AG09319 (cell line): ENCODE measurements around the gene FARP1.
A peak's percentile ranks its signal among the peaks of the same experiment; 100 is the strongest.

Experiments
- DNase-seq: peaks from one replicate; pipeline ENCODE4 v3.0.0-alpha.2; 2010; ENCODE audit warnings: low read depth; ENCODE audit errors: extremely low read depth
- CTCF ChIP-seq: IDR thresholded peaks from 2 replicates; pipeline ENCODE4 v1.5.1; 2011; ENCODE audit warnings: low read depth, mild to moderate bottlenecking, inconsistent platforms, low read length, moderate library complexity

Gene FARP1

GRCh38 chr13:98451676-98452470, 309.0 kb downstream of the FARP1 start:
- no peak for DNase-seq
- no peak for TF ChIP-seq CTCF

GRCh38 chr13:98452851-98453843, 310.3 kb downstream of the FARP1 start:
- TF ChIP-seq CTCF = no peak
- DNase-seq = no peak

GRCh38 chr13:98454389-98454881, 311.5 kb downstream of the FARP1 start:
- peak; percentile 79 for DNase-seq
- TF ChIP-seq CTCF = no peak

DNA sequence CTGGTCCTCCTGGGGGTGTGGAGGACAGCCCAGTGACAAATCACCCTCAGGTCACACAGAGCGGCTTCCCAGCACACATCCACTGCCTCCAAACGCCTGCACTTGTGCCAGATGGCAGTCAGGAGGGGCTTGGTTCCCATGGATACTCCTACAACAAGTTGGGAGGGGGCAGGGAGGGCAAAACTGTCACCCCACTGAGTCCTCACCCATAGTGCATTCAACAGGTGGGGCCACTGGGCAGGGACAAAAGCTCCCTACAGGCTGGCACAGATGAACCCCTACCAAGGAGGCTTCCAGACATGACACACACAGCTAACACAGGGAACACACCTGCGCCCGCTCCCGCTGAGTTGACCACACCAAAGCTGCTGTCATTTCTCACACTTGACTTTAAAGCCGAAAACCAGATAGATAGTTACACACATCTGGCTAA, 313.5 kb downstream of the FARP1 start:
- TF ChIP-seq CTCF = no peak
- no peak for DNase-seq

- DNase-seq = no peak
- no peak for TF ChIP-seq CTCF
These were observed 314.2 kb downstream of the FARP1 start for GRCh38 chr13:98457053-98457452.

GRCh38 chr13:98458431-98458830, 315.5 kb downstream of the FARP1 start:
- no peak for DNase-seq
- TF ChIP-seq CTCF = no peak

DNA sequence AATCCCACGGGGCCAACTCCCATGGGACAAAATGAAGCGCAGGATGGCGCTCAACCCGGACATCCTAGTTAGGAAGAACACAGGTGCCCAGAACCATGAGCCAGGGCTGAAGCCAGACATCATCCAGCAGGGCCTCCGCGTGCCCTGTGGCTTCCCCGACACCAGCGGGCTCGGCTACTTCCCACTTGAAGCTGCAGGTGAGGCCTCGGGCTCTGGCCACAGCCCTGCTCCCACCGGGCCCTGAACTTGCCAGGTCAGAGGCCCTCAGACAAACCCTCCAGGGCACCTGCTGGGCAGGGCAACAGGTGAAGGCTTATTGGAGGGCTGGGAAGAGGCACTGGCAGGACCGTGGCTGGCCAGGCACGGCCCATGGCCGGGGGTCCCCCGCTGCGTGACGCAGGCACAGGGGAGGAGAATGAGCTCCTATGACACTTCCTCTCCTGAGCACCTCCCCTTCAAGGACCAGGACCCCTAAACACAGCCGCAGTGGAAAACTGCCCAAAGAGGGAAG, 316.3 kb downstream of the FARP1 start:
- DNase-seq = no peak
- TF ChIP-seq CTCF = no peak
